HG02885 (cell line): ENCODE measurements around the gene VPS35.
"Not testable (repeated sequence)": the region's sequence is repeated elsewhere in the genome, so short reads cannot be mapped to it uniquely, and the experiment has no call there.

Experiments used
- ATAC-seq: cut with Tn5 transposase; IDR thresholded peaks from one replicate; pipeline ENCODE4 v1.9.1; 2021; ENCODE audit warnings: mild to moderate bottlenecking; ENCODE audit not compliant: unreplicated experiment, poor library complexity

The VPS35 gene

GRCh38 chr16:46681867-46682266, 7.1 kb downstream of the VPS35 start:
- not testable (repeated sequence) for ATAC-seq

DNA sequence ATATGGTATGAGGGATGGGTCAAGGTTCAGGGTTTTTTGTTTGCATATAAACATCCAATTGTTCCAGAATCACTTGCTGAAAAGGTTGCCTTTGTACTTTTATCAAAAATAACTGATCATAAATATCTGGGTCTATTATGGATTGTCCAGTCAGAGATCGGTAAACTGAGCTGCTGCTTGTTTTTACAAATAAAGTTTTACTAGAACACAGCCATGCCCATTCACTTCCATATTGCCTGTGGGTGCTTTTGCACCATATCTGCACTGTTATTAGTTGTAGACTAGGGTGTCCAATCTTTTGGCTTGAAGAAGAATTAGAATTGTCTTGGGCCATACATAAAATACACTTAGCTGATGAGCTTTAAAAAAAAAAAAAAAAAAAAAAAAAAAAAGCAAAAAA, 11.0 kb downstream of the VPS35 start:
- ATAC-seq, result not testable (repeated sequence)

DNA sequence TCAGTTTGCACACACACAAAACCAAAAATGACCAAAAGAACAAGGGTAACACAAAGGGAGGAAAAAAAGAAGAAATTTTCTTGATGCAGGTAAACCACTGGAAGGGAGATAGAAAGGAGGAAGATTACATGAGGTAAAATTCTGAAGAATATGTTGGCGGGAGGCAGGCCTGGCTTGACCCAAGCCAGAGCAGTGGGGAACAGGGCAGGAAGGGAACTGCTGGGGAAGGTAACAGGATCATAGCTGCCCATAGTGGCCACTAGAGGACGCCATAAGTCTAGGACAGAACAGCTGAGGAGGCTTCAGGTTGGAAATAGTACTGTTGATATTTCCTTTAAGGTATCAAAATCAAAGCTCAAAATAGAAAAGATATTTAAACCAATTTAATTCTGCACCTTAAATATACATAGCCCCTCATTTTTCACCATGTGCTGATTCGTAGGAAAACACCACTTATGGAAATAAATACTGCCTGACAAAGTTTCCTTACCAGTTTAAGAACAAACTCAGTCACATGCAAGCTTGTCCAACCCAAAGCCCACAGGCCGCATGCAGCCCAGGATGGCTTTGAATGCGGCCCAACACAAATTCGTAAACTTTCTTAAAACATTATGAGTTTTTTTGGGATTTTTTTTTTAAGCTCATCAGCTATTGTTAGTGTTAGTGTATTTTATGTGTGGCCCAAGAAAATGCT, 15.5 kb downstream of the VPS35 start:
- ATAC-seq, result peak; percentile 90

DNA sequence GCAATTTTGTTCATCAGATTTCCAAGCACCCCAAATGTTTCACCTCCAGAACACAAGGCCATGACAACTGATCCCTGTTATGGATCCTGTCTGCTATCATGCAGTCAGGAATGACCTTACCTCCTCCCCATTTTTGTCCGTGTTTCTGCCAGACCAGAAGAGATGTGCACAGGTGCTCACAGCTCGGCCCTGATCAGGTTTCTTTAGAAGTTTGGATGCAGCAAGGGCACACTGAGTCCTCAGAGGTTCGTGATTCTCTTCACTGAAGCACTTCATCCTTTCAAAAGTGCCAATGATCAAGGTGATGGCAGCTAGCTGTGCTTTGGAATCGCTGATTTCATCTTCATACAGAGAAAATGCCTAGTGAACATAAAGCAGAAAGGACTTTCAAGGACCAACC, 26.9 kb downstream of the VPS35 start:
- ATAC-seq, result no peak

- ATAC-seq, result peak; percentile 96
Measured at GRCh38 chr16:46658925-46659324, 30.1 kb downstream of the VPS35 start.

- ATAC-seq, result no peak
Measured at GRCh38 chr16:46651305-46651704, 37.7 kb downstream of the VPS35 start.

- ATAC-seq, result no peak
Measured at GRCh38 chr16:46650254-46650623, 38.7 kb downstream of the VPS35 start.

GRCh38 chr16:46649588-46650253, 39.3 kb downstream of the VPS35 start:
- no peak for ATAC-seq

GRCh38 chr16:46648656-46649055, 40.3 kb downstream of the VPS35 start:
- no peak for ATAC-seq

DNA sequence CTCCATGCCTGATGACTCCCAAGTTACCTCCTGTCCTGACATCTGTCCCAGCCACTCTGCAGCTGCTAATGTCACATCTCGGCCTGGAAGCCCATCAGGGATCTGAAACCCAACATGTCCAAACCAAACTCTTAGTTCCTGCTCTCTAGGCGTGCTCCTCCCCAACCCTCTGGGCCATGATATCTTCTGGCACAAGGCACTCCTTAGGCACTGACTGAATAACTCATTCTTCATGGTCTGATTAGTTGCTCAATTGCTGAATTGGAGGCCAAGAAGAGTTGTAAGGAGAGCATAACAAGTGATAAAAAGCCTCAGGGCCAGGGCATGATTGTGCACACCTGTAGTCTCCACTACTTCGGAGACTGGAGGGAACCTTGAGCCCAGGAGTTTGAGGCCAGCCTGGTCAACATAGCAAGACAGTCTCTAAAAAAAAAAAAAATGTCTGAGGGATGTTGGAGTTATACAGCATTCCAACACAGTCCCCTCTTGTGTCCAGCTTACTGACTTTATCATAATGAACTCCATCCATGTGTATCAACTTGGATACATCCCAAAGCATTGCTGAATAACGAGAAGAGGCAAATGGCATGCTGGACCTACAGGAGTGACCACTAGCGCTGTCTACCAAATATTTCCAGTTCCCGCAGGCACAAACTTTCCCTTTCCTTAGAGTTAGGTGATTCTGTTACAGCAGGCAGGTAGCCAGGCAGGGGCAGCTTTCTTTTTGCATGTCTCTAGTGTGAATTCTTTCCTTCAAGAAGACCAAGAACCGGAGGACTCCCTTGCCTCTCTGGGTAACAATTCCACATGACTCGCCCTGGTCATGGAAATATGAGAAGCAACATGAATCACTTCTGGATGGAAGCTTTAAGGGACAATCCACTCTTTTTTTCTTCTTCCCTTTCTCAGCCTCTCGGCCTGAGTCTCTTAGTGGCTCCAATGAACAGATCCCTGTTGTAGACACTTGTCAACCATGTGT, 49.7 kb downstream of the VPS35 start:
- no peak for ATAC-seq

- ATAC-seq, result no peak
Measured at GRCh38 chr16:46632778-46633733, 55.9 kb downstream of the VPS35 start.

DNA sequence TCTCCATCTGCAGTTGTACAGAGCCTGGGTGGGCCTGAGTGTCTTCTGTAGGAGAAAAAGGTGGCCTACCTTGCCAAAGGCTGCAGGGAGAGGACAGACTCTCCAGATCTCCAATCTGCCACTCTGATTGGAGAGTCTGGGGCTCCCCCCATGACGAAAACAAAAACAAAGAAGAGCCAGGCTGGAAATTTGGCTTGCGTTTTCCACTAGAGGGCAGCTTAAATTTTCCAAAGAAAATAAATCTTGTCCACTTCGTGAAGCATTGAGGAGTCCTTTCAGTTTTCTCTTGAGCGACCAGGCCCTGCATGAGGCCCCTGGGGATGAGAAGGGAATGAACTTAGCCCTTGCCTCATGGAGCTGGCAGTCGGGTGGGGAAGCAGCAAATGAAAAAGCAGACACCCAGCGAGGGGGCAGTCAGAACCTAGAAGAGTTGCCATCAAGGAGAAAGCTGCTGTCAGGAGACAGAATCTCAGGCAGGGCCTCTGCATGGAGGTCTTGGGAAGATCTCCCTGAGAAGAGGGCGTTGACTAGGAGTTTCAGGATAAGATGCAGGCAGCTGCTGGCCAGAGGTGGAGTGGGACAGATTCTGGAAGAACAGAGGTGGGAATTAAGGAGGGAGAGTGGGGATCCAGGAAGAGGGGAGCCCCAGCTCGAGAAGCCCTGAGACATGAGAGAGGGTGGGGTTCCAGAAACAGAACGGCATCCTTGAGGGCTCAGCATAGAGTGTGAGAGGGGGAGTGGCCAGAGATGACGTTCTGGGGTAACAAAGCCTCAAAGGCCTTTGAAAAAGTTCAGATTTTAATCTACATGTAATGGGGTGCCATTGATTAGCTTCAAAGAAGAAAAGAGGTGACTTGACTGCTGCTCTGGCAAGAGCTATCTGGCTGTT, 59.4 kb downstream of the VPS35 start:
- ATAC-seq, result no peak

- ATAC-seq, result no peak
Measured at GRCh38 chr16:46627746-46628145, 61.2 kb downstream of the VPS35 start.

DNA sequence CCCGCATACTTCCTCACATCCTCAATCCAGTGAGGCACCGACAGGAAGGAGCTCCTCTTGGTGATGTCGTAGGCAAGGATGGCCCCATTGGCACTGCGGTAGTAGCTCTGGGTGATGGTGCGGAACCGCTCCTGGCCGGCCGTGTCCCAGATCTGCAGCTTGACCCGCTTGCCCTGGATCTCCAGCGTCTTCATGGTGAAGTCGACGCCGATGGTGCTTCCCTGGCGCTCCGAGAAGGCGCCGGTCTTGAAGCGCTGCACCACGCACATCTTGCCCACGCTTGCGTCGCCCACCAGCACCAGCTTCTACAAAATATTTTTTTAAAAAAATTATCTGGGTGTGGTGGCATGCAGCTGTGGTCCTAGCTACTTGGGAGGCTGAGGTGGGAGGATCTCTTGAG, 62.3 kb downstream of the VPS35 start:
- ATAC-seq, result not testable (repeated sequence)

DNA sequence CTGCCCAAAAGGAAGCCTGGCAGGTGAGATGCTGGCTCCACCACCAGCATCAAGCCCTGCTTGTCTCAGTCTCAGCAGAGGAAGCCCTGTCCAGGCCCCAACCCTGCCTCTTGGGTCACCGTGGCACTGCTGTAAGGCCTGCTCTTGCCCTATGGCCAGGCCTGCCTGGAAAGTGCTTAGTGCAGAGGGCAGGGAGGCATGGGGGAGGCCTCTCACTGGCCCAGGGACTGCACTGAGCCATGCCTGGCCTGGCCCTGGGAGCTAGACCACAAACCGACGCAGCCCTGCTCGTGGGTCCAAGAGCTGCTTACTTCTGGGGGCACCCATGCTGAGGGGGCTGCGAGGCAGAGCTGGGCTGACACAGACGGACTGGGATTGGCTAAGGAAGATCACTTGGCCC, 64.1 kb downstream of the VPS35 start:
- not testable (repeated sequence) for ATAC-seq

GRCh38 chr16:46623707-46624106, 65.3 kb downstream of the VPS35 start:
- not testable (repeated sequence) for ATAC-seq

DNA sequence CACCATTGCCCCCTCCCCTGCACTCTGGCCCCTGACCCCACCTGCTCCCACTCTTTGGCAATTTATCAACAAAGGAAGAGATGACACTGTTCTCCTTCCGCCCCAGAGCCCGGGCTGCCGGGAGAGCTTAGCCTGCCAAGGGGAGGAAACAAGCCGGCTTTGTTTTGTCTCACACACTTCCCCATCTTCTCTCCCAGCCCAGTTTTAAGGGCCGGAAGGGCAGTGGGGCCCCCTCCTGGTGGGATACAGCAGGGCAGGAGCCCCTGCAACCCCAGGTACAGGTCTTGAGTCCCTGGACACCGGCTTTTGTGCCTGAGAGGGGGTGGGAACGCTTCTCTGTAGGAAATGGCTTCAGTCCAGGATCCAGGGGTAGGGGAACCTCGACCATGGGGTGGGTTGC, 65.7 kb downstream of the VPS35 start:
- ATAC-seq, result peak; percentile 32

DNA sequence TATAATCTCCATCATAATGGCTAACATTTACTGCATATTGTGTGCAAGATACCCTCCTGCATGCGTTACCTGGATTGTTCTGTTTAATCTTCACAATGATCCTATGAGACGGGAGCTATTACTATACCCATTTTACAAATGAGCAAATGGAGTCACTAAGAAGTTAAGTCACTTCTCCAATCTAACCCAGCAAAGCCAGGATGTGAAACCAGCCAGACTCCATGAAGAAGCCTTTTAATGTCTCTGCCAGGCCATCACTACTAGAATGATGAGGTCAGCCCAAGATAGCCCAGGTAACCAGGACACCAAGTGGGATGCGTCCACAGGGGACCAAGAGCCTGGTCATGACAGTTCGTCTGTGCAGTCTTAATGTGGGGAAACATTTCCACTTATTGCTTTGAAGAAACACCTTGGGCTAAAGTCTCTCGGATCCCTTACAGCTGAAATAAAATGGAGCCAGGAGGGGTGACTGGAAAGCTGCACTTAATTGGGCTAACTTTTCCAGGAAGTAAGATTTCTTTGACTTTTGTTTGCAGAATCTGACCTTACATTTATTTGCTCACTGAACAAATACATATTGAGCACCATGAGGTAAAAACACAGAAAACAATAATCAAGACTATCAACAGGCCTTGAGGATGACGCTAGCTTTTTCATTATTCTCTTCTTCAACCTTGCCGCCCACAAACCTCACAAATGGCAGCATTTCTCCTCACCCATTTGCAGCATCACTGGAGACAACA, 66.9 kb downstream of the VPS35 start:
- ATAC-seq, result no peak
